H1 (cell line): Measurements from ENCODE around the gene GPRIN3. TPM values are rescaled to one million over a fixed set of nuclear protein-coding genes. Genes with fewer than 3 reads are reported as not detected.

ENCODE experiments used
- CTCF ChIA-PET: fragments of 300-600 bp; sonication (Branson Sonifier 250); formaldehyde crosslinking; loops from one replicate; lab custom pipeline; 2021; ENCODE audit not compliant: partially characterized antibody; lab: Charles Lee
- POLR2A ChIA-PET: fragments of 300-600 bp; sonication (Branson Sonifier 250); formaldehyde crosslinking; loops from one replicate; lab custom pipeline; 2021; ENCODE audit warnings: inconsistent platforms; ENCODE audit not compliant: partially characterized antibody; lab: Charles Lee
- DNase-seq, 2 experiments: peaks; one replicate each; pipeline versions ENCODE4 v3.0.0 to v3.0.0-alpha.2; 2010 to 2022; ENCODE audit warnings: low spot score in 2 of 2, low read depth in 1 of 2, mixed read lengths in 1 of 2
- FAIRE-seq: peaks from 2 replicates; lab custom pipeline; 2011; peaks lifted over from hg19 to GRCh38; lab: Jason Lieb, UNC
- H2AFZ ChIP-seq: 2 replicates; pipeline ENCODE4 v1.8.1; 2012; ENCODE audit warnings: low read length, inconsistent platforms
- H2AK5ac ChIP-seq: 2 replicates; pipeline ENCODE4 v1.6.1; 2013; ENCODE audit warnings: low read depth, low read length
- H2BK120ac ChIP-seq: replicated peaks from 2 replicates; pipeline ENCODE3; 2013; ENCODE audit warnings: low read depth, low read length, inconsistent platforms
- H2BK12ac ChIP-seq: 2 replicates; pipeline ENCODE4 v1.6.1; 2013; ENCODE audit warnings: low read depth, low read length
- H2BK15ac ChIP-seq: 2 replicates; pipeline ENCODE4 v1.6.1; 2013; ENCODE audit warnings: low read length
- H2BK20ac ChIP-seq: 2 replicates; pipeline ENCODE4 v1.6.1; 2013; ENCODE audit warnings: low read length
- H2BK5ac ChIP-seq: 2 replicates; pipeline ENCODE4 v1.6.1; 2013; ENCODE audit warnings: low read depth, low read length
- H3K14ac ChIP-seq: 2 replicates; pipeline ENCODE4 v1.6.1; 2013; ENCODE audit warnings: inconsistent platforms; ENCODE audit not compliant: insufficient read length
- H3K18ac ChIP-seq: 2 replicates; pipeline ENCODE4 v1.6.1; 2013; ENCODE audit warnings: low read length; ENCODE audit errors: extremely low read depth
- H3K23ac ChIP-seq: 2 replicates; pipeline ENCODE4 v1.6.1; 2013; ENCODE audit warnings: inconsistent platforms; ENCODE audit not compliant: insufficient read length
- H3K23me2 ChIP-seq: 2 replicates; pipeline ENCODE4 v1.6.1; 2013; ENCODE audit warnings: low read depth, low read length
- H3K27ac ChIP-seq: 2 replicates; pipeline ENCODE4 v1.6.1; 2011; ENCODE audit warnings: low read depth, low read length, inconsistent platforms
- H3K27me3 ChIP-seq, 4 experiments: replicated peaks in 1 of 4; 1 replicate in 1 of 4; 2 replicates in 3 of 4; pipeline versions ENCODE4 v1.6.1 to v1.8.1; 2011 to 2013; ENCODE audit warnings: low read length in 3 of 4, mild to moderate bottlenecking in 3 of 4, inconsistent platforms in 2 of 4, mixed read lengths in 2 of 4, moderate library complexity in 1 of 4; ENCODE audit not compliant: control insufficient read depth in 3 of 4, insufficient read depth in 3 of 4; ENCODE audit errors: extremely low read depth in 1 of 4
- H3K36me3 ChIP-seq, 4 experiments: 2 replicates each; pipeline versions ENCODE4 v1.6.1 to v1.8.1; 2011 to 2013; ENCODE audit warnings: mild to moderate bottlenecking in 4 of 4, low read length in 3 of 4, moderate library complexity in 2 of 4, control low read depth in 1 of 4, inconsistent platforms in 1 of 4; ENCODE audit not compliant: insufficient read depth in 4 of 4, control insufficient read depth in 2 of 4
- H3K4ac ChIP-seq: replicated peaks from 2 replicates; pipeline ENCODE3; 2013; ENCODE audit warnings: low read length, low read depth, mixed read lengths, inconsistent platforms; ENCODE audit not compliant: insufficient read length
- H3K4me1 ChIP-seq, 4 experiments: replicated peaks in 1 of 4; 1 replicate in 1 of 4; 2 replicates in 3 of 4; pipeline versions ENCODE4 v1.6.1 to v1.8.1; 2011 to 2013; ENCODE audit warnings: low read length in 3 of 4, inconsistent platforms in 2 of 4, mixed read lengths in 1 of 4; ENCODE audit not compliant: insufficient read depth in 4 of 4, control insufficient read depth in 3 of 4
- H3K4me2 ChIP-seq, 2 experiments: 2 replicates each; pipeline versions ENCODE4 v1.6.1 to v1.8.1; 2011 to 2013; ENCODE audit warnings: low read depth in 2 of 2, low read length in 2 of 2, control low read depth in 1 of 2, inconsistent platforms in 1 of 2, mild to moderate bottlenecking in 1 of 2; ENCODE audit not compliant: insufficient read depth in 1 of 2
- H3K4me3 ChIP-seq, 4 experiments: fragments of 200-600, 300-600 bp in 1 of 4; sonication (generic), shearing (Covaris generic), sonication (Bioruptor Twin) in 1 of 4; 2 replicates each; pipeline versions ENCODE4 v1.5.1 to v1.8.1; 2011 to 2016; ENCODE audit warnings: low read length in 4 of 4, low read depth in 3 of 4, control low read depth in 2 of 4, inconsistent platforms in 2 of 4, mild to moderate bottlenecking in 2 of 4, mixed read lengths in 1 of 4, moderate library complexity in 1 of 4; ENCODE audit not compliant: insufficient read depth in 2 of 4; ENCODE audit errors: extremely low read depth in 1 of 4
- H3K56ac ChIP-seq: replicated peaks from 2 replicates; pipeline ENCODE3; 2013; ENCODE audit warnings: low read depth, mild to moderate bottlenecking, mixed read lengths, low read length, inconsistent platforms; ENCODE audit not compliant: insufficient read length
- H3K79me1 ChIP-seq: 2 replicates; pipeline ENCODE4 v1.6.1; 2013; ENCODE audit warnings: low read depth, low read length, control low read depth
- H3K79me2 ChIP-seq, 2 experiments: 2 replicates each; pipeline versions ENCODE4 v1.6.1 to v1.8.1; 2012 to 2013; ENCODE audit warnings: low read length in 2 of 2, mild to moderate bottlenecking in 2 of 2, inconsistent platforms in 1 of 2; ENCODE audit not compliant: insufficient read depth in 2 of 2, control insufficient read depth in 1 of 2
- H3K9ac ChIP-seq, 4 experiments: replicated peaks in 1 of 4; 1 replicate in 1 of 4; 2 replicates in 3 of 4; pipeline versions ENCODE4 v1.6.1 to v1.8.1; 2011 to 2013; ENCODE audit warnings: low read depth in 3 of 4, low read length in 3 of 4, control low read depth in 2 of 4, mild to moderate bottlenecking in 2 of 4, moderate library complexity in 2 of 4, inconsistent platforms in 1 of 4; ENCODE audit errors: extremely low read depth in 1 of 4
- H3K9me3 ChIP-seq, 2 experiments: 2 replicates each; pipeline versions ENCODE4 v1.6.1 to v1.8.1; 2012 to 2013; ENCODE audit warnings: mild to moderate bottlenecking in 2 of 2, moderate library complexity in 2 of 2, control low read depth in 1 of 2, inconsistent platforms in 1 of 2, low read depth in 1 of 2, low read length in 1 of 2, mixed read lengths in 1 of 2; ENCODE audit not compliant: insufficient read depth in 2 of 2
- H4K20me1 ChIP-seq, 2 experiments: replicated peaks in 1 of 2; 2 replicates each; pipeline versions ENCODE3 to v1.8.1; 2011 to 2013; ENCODE audit warnings: inconsistent platforms in 2 of 2, low read length in 2 of 2, mild to moderate bottlenecking in 1 of 2; ENCODE audit not compliant: insufficient read depth in 2 of 2, control insufficient read depth in 1 of 2
- H4K5ac ChIP-seq: 2 replicates; pipeline ENCODE4 v1.6.1; 2013; ENCODE audit warnings: low read length, low read depth, mixed read lengths, inconsistent platforms; ENCODE audit not compliant: insufficient read length
- H4K8ac ChIP-seq: 2 replicates; pipeline ENCODE4 v1.8.0; 2013; ENCODE audit warnings: mild to moderate bottlenecking, moderate library complexity, low read length, inconsistent platforms; ENCODE audit not compliant: insufficient read depth; ENCODE audit errors: extremely low read depth
- H4K91ac ChIP-seq: replicated peaks from 2 replicates; pipeline ENCODE3; 2013; ENCODE audit warnings: low read length, mixed read lengths, inconsistent platforms; ENCODE audit not compliant: insufficient read length
- POLR2A ChIP-seq, 2 experiments: IDR thresholded peaks; 1 replicate in 1 of 2; 2 replicates in 1 of 2; pipeline ENCODE4 v1.6.1; 2011; ENCODE audit warnings: low read depth in 2 of 2, low read length in 2 of 2, mild to moderate bottlenecking in 2 of 2; ENCODE audit errors: control extremely low read depth in 1 of 2
- SAP30 ChIP-seq: fragments of 300-600 bp; sonication (generic); IDR thresholded peaks from 2 replicates; pipeline ENCODE4 v1.7.1; 2012; ENCODE audit warnings: low read length, moderate library complexity, mild to moderate bottlenecking, inconsistent platforms; ENCODE audit not compliant: insufficient read depth, insufficient replicate concordance
- WGBS, 2 experiments: shearing (Covaris generic) in 1 of 2; methylation state at CpG; one replicate each; pipeline versions ENCODE4 v1.1.6 to v1.1.7; 2013 to 2015; ENCODE audit warnings: low lambda C conversion rate in 2 of 2, mixed read lengths in 2 of 2, inconsistent platforms in 1 of 2, low coverage in 1 of 2, missing lambda C conversion rate in 1 of 2; ENCODE audit not compliant: insufficient replicate concordance in 2 of 2, insufficient coverage in 1 of 2, insufficient read length in 1 of 2; ENCODE audit errors: extremely low coverage in 1 of 2, missing lambda C conversion rate in 1 of 2; 5-methylcytosine and 5-hydroxymethylcytosine counted together
- polyA plus RNA-seq, 7 experiments: library from polyadenylated mRNA; depleted of rRNA in 3 of 7; stranded (reverse) in 5 of 7; unstranded in 2 of 7; fragments of >200 nt in 5 of 7; fragments of 200-250 nt in 2 of 7; gene quantifications; 1 replicate in 5 of 7; 2 replicates in 1 of 7; 4 replicates in 1 of 7; pipeline versions ENCODE4 v1.2.1 to v1.2.3, GENCODE V29; 2011 to 2013; ENCODE audit warnings: missing spikeins in 2 of 7, mixed read lengths in 2 of 7
- total RNA-seq: library from RNA; stranded (reverse); fragmentation: NEBNext Ultra II Directional; extraction: Animal tissue kit (Norgen Biotek cat#: 25700); gene quantifications from 2 replicates; pipeline ENCODE4 v1.2.1, GENCODE V29; 2021

Gene GPRIN3
- total and polyA plus RNA-seq, 2 of the 8 experiments (the other 6 are each of a cell fraction or from before 2014, with no cell fraction given), result 0.17 to 1.4 TPM

DNA sequence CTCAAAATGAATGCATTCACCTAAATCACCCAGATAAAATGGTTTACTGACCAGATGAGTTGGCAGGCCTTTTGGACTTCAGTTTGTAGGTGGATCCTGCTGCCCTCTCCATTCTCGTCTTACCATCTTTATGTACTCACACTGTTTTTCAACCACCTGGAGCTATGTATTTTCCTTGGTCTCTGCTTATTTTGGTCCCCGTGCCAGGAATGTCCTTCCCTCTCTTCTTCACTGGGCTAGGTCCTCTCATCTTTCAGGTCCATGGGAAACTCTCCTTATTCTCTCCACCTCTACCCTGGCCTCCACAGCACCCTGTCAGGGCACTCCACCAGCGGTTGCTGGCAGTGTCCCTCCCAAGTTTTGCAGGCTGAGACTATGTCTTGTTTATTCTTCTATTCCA is 2.6 kb downstream of the GPRIN3 start:
- H3K14ac ChIP-seq, result no peak overlapping the region
- no peak overlapping the region for H3K9ac ChIP-seq
- H3K79me1 ChIP-seq, result no peaks in the 10 kb centered on the region
- 78% methylated on average over 3 of the region's 3 CpGs; no CpG with 5 or more reads in 1 of the 2 experiments for WGBS, 2 experiments
- no peak overlapping the region for H3K4me2 ChIP-seq
- no peak overlapping the region for H4K91ac ChIP-seq
- peaks cover 2 to 11% (median 6%) of the 10 kb centered on the region in 4 experiments; a peak in 4 of 7 replicates for H3K4me1 ChIP-seq
- H3K56ac ChIP-seq, result no peak overlapping the region
- no peak overlapping the region for H2BK5ac ChIP-seq
- no peak overlapping the region for H2AFZ ChIP-seq
- no peaks in the 10 kb centered on the region for H3K79me2 ChIP-seq
- no peak overlapping the region for H3K4ac ChIP-seq
- H3K27ac ChIP-seq, result no peak overlapping the region
- no peak overlapping the region for H3K4me3 ChIP-seq
- H4K5ac ChIP-seq, result no peak overlapping the region
- H4K20me1 ChIP-seq, result no peaks in the 10 kb centered on the region
- no peak overlapping the region for H2BK20ac ChIP-seq
- no peak overlapping the region for H3K23ac ChIP-seq
- FAIRE-seq (no peak), DNase-seq (no peak)
- no peak overlapping the region for H2BK120ac ChIP-seq
- H2AK5ac ChIP-seq, result no peak overlapping the region
- no peaks in the 10 kb centered on the region for H3K9me3 ChIP-seq
- H3K18ac ChIP-seq, result no peak overlapping the region
- H4K8ac ChIP-seq, result no peak overlapping the region
- ChIA-PET POLR2A (no interaction called here), CTCF (interaction anchor here (1.0 kb wide), 1 partner anchor 51 kb away, joined by 6 read pairs; no protein-coding TSS in a partner anchor)
- no peaks in the 10 kb centered on the region for H3K36me3 ChIP-seq
- H2BK12ac ChIP-seq, result no peak overlapping the region
- peaks cover 0 to 10% (median 7%) of the 10 kb centered on the region in 4 experiments; a peak in 5 of 7 replicates for H3K27me3 ChIP-seq
- H2BK15ac ChIP-seq, result no peak overlapping the region
- peaks cover 5% of the 10 kb centered on the region for H3K23me2 ChIP-seq
- no peak for TF ChIP-seq POLR2A (IDR thresholded peaks at IDR 0.05; ENCODE audit: control extremely low read depth in 1 of 2, low read depth in 2 of 2, low read length in 2 of 2)
- no peak for TF ChIP-seq SAP30
